Kidney capillary endothelial cell (primary cell): ENCODE results near the gene CFAP53.

ENCODE experiments used
- DNase-seq: peaks from one replicate; pipeline ENCODE4 v3.0.0-alpha.2; 2018; ENCODE audit warnings: low spot score

The CFAP53 gene

DNA sequence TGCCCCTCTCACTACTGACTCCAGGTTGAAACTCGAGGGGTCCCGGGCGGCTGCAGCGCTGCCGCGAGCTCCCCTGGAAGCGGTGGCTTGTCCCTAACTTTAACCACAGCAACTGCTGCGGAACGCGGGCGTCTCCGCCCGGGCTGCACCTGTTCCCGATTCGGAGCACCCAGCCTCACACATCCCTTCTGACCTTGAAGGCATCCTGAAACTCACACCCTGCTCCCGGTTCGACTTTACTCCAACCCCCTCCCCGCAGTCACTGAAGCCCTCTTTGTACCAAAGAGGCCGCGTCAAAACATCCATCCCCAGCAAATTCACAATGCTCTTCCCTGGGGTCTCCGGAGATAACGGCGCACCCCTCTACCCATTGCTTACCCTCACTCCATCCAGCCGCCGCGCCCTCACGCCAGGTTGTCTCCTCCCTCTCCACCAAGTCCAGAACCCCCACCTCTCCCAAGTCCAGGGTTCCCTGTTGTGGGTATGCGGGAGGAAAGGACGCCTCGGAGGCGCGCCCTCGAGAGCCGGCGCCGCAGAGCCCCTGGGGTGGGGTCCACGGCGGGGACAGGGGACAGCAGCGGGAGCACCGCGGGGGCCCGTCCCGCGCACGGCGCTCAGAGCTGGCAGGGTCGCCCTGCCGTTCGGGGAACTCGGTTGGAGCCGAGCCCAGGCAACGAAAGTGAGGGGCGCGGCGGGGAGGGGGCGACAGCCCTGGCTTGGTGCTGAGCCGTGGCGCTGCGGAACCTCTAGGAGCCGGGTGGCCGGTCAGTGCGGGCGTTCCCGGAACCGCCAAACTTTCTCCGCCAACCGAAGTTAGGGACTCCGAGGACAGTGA, 72.3 kb downstream of the CFAP53 start:
- no peak for DNase-seq

DNA sequence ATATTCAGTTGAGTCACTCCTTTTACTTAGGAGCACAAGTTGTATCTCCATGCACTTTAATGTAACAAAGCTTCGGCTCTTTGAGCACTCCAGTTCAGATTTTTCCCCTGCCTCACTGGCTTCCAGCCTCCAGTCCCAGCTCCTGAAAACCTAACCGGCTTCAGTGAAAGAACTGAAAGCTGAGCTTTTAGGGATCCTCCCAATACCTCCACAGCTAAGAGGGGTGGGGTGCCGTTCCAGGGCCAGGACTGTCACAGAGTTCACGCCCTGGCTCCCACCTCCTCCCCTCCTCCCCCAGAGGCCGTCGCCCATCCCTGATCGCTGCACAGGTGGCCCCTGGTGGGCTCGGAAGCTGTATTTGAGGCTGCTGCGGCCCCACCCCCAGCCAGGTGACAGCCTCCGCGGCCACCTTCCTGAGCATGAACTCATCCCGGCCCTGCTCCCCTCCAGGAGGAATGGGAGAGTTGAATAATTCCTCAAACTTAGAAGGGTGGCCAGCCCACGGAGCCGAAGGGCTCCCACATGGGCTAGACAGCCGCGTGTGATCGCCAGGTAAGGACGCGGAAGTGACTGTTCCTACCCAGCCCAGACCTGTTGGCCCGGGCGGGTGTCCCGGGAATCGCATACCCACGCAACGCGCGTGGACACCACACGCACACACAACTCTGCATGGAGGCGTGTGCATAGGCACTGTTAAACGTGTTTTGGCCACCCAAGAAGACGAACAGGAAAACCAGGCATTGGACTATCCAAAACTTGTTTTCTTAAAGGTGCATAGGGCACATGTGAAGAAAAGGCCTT, 73.1 kb downstream of the CFAP53 start:
- no peak for DNase-seq

DNA sequence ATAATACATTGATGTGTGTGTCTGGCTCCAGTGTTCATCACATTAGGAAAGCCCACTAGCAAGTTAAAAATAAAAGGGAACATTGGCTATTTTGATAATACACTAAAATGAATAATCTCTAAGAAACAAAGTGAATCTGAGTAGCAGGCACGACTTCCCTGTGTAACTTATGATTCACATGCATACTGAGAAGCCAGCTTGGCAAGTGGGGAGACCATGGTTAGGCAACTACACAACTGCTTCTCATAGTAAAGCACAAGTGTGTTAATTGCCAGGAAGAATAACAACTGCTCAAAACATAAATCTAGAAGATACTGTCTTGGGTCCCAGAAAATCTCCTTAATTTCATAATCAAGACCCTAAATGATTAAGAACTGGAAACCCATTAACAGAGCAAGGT, 75.4 kb downstream of the CFAP53 start:
- DNase-seq: no peak

DNA sequence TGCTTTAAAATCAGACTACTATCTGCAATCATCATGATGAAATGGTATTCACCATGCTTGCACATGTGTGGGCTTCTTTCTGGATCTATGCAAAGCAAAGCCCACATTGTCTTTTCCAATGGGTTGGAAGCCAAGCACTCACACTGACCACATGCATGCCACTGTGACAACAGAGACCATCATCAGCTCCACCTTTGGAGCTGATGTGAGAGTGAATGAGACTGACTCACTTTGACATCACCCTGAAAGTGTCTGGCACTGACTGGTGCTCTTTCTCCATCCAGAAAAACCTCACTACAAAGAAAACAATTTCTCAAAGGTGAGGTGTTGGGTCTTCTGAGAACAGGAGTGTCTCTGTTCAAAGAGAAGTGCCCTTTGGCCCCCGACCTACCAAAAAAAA, 76.1 kb downstream of the CFAP53 start:
- no peak for DNase-seq

DNA sequence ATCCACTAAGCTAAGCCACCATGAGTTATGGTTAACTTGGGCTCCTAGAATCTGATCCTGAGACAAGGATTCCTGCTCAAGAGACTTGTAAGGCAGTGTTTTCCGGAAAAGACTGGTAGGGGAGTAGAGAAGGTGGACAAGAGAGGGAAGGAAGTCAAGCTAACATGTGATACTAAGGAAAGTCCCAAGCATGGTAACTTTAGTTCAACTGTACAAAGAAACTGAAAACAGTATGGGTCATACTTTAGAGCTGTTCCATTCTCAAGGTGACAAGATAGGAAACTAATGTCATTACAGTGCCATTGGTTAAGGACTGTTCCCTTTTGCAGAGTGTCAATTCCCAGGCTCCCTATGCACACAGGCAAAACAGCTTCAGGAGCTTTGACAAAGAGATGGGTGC, 77.1 kb downstream of the CFAP53 start:
- DNase-seq: no peak

DNA sequence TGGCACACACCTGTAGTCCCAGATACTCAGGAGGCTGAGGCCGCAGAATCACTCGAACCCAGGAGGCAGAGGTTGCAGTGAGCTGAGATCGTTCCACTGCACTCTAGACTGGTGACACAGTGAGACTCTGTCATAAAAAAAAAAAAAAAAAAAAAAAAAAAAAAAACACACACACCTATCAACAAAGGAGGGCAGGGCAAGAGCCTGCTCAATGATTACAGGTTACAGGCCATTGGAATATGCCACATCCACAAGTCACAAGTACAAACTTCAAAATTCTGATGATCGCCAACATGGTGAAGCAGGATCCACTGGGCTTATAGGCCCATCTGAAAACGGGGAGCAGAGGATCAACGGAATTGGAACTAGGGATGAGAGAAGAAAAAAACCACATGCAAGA, 77.6 kb downstream of the CFAP53 start:
- DNase-seq: no peak

DNA sequence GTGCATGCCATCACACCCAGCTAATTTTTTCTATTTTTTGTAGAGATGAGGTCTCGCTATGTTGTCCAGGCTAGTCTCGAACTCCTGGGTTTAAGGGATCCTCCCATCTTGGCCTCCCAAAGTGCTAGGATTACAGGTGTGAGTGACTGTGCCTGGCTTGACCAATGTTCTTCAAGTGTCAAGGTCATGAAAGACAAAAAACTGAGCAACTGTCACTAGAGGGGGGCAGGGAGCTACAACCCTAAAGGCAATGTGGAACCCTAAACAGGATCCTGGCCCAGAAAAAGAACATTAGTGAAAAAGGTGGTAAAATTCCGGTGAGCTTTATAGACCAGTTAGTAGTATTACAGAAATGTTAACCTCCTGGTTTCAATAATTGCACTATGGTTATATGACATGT, 78.6 kb downstream of the CFAP53 start:
- no peak for DNase-seq

DNA sequence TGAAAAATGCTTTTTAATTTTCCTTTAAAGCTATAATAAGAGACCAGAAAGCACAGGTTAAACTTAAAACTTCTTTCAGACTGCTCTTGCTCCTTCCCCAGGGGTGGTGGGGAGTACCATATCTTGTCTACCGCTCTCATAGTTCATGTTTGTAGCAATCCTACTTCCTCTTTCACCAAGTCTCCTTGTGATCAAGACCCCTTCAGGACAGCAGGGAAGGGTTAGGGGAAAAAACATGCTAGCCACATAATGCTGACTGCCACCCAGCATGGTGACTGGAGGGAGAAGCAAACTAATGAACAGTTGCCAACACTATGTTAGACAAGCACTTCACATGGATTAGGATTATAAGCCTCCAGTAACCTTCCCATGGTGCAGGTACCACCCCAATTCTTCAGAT, 79.9 kb downstream of the CFAP53 start:
- DNase-seq: no peak

DNA sequence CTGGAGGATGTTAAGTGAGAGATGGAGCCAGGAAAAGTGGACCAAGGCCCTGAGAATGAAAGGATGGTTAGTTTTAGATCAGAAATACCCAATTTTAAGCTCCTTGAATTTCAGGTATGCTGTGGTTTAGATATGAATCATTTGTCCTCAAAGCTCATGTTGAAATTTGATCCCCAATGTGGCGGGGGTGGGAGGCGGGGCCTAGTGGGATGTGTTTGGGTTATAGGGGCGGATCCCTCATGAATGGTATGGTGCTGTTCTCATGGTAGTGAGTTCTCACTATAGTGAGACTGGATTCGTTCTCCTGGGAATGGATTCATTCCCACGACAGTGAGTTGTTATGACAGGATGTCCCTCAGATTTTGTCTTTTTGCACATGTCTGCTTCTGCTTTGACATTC, 82.7 kb downstream of the CFAP53 start:
- DNase-seq: no peak

DNA sequence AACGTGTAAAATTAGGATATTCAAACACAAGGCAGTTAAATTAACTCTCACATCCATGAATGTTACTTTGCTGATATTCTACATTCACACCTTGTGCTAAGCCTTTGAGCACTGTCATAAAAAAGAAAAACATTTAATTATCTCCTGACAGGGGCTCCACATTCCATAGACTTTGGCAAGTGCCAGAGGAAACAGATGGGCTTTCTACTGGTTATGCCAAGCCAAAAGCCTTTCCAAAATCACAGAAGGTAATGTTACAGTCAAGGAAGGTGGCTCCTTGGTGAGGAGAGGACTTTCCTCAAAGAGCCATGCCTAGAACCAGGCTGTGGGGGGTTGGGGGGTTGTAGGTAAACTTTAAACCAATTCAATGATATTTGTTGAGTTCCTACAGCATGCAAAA, 83.8 kb downstream of the CFAP53 start:
- no peak for DNase-seq

DNA sequence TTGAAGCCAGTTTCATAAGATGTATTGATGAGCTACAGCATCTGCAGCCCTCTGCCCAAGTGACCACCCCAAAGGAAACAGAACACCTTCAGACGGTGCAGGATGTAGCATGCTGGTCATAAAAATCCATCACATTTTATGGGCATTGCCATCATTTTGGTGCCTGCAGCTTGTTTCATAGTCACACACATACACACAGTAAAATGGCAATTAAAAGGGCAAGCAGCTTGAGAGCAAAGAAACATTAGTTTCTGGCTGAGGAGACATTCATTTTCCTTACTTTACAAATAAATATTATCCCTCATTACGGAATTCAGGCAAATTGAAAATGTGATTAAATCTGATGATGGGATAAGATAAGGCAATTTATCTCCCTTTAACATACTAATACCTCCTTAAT, 84.7 kb downstream of the CFAP53 start:
- no peak for DNase-seq

DNA sequence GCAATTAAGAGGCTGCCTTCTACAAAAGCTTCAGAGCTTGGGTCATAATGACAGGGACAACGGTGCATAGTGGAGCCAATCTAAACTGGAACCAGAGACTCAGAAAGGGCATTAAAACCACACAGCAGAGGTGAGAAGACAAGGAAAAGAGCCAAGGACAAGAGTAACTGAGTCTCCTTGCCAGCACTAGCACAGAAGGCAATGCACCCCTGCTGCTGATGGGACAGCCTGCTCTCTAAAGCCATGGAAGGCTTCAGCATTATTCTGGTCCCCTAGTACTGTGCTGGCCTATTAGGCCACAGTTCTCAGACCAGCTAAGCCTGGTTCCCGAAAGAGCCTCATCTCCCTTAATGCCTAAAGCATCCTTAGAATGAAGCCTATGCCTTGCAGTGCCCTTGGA, 86.8 kb downstream of the CFAP53 start:
- DNase-seq: no peak

DNA sequence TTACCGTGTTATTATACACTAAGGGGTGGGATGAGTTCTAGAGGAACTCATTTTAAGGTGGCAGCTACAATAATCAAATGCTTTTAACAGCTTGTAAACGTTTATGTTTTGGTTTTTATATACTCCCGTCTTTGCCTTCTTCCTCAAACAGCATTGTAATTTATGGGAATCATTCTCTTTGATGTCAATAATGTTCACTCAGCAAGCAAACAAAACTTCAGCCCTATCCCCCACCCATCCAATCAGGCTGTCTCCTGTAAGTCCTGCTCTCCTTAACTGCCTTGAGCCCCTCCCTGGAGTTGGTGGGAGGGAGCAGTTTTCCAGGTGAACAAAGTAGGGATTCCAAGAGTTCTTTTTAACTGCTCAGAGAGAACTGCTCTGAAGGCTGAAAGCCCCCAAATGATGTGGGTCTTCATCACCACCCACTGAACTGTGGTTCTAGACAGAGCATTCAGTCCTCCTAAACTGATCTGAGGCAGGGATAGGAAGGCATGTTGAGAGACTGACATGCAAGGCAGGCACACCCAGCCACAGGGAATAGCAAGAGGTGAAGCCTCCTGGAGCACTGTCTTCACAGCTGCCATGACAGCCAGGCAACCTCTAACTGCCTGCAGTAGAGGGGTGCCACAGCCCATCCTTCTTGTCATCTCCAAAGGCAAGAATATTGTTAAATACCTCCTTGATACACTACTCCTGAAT, 88.9 kb downstream of the CFAP53 start:
- DNase-seq: no peak
